HG02798 (cell line): ENCODE results near the gene CCDC7.
"Not testable (repeated sequence)": the region's sequence is repeated elsewhere in the genome, so short reads cannot be mapped to it uniquely, and the experiment has no call there.

Experiments
- ATAC-seq: cut with Tn5 transposase; IDR thresholded peaks from one replicate; pipeline ENCODE4 v1.9.1; 2021; ENCODE audit warnings: mild to moderate bottlenecking; ENCODE audit not compliant: unreplicated experiment, poor library complexity

CCDC7 gene

DNA sequence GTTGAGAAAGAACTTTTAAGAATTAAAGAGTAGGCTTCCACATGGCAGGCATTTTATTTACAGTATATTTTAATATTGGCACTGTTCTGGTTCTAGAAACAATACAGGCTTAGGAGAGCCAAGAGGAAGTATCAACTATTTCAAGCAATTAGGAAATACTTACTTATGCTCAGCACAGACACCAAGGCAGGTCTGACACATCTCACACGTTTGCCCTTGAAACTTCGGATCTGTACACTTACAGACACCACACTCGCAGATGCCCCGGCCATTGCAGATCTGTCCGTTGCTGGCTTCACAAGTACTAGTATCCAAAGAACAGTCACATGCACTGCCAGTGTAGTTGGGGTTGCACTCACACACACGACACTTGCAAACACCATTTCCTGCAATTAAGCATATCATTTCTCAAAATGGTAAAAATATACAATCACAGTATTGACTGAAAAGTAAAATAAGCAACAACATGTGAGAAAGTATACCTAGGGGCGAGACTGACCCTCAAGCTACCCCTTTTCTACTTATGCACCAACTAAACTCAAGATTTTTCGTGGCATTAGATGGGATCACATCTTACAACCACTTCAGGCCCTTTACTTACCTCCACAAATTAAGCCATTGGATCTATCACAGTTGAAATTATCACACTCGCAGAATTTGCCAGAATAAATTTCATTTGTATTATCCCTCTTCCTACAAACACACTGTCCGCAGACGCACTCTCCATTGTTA, 465.5 kb downstream of the CCDC7 start:
- no peak for ATAC-seq

DNA sequence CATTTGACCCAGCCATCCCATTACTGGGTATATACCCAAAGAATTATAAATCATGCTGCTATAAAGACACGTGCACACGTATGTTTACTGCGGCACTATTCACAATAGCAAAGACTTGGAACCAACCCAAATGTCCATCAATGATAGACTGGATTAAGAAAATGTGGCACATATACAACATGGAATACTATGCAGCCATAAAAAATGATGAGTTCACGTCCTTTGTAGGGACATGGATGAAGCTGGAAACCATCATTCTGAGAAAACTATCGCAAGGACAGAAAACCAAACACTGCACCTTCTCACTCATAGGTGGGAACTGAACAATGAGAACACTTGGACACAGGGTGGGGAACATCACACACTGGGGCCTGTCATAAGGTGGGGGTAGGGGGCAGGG, 471.9 kb downstream of the CCDC7 start:
- ATAC-seq, result not testable (repeated sequence)

DNA sequence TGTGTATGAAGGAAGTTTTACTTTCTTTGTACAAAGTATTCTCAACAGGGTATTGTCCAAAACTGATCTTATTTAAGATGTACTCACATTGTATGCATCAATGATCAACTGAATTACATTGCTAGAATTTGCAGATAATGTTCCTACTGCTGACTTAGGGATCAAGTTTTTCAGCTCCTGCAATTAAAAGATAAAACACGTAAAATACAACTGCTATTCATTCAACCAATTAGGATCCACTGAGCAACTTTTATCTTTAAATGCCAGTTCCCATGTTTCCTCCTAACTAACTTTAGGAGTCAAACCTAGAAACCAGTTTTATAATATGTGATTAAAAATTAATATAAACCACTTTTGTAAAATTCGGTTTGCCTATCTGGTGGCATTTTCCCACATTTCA, 476.2 kb downstream of the CCDC7 start:
- ATAC-seq, result no peak

DNA sequence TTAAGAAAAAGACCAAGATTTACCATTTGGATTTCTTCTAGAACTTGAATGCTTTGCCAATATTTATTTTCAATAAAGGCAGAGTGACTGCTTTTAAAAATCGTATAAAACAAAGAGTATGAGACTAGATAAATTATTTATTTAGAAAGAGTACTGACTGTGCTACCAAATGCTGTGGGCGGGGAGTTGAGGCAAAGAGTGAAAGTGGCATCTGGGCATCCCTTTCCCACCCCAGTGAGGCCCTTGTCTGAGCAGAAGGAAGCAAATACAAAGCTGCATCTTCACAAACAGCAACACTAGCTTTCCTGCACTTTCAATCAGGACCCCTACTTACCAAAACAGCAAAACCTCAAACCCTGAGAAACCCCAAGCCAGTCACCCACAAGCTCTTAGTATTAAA, 477.2 kb downstream of the CCDC7 start:
- ATAC-seq, result no peak

DNA sequence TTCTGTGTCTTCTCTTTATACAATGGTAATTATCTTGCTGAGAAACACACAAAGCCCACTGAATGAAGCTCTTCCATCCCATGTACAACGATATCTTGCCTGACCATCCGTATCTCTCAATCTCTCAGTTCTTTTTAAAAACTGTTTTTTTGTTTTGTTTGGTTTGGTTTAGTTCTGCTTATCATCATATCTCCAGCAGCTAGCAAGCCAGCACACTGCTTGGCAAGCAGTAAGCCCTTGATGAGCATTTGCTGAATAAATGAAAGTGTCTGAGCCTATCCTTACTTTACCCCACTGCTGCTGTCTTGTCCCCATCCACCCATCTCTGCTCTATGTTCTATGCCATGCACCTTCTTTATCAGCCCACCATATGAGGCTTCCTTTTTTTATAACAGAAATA, 477.9 kb downstream of the CCDC7 start:
- ATAC-seq, result no peak
